NK-92 treated with Interleukin-12 subunit alpha and Interleukin-12 subunit beta, amount 100 ng/mL, for 24 hours (cell line): ENCODE results near the gene FLT4.

ENCODE experiments used
- DNase-seq: peaks from one replicate; lab custom pipeline; 2025; lab: John Stamatoyannopoulos, UW

The FLT4 gene

DNA sequence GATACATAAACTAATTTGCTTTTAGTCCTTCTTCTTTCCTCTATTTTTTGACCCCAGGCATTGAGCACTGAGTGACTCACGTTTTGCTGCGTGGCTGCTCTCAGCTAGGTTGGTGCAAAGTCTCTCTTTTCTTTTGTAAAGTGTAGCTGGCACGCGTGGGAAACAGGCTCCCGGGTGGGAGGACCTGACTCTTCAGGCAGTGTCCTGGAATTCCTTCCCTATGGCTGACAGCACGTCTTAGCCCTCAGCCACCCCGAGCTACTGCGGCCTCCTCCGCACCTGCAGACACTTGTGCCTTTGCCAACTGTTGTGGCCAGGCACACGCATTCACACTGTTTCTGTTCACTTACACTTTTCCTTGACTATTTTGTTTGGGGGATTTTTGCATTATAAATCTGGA lies 57.2 kb downstream of the FLT4 start:
- DNase-seq = no peak

DNA sequence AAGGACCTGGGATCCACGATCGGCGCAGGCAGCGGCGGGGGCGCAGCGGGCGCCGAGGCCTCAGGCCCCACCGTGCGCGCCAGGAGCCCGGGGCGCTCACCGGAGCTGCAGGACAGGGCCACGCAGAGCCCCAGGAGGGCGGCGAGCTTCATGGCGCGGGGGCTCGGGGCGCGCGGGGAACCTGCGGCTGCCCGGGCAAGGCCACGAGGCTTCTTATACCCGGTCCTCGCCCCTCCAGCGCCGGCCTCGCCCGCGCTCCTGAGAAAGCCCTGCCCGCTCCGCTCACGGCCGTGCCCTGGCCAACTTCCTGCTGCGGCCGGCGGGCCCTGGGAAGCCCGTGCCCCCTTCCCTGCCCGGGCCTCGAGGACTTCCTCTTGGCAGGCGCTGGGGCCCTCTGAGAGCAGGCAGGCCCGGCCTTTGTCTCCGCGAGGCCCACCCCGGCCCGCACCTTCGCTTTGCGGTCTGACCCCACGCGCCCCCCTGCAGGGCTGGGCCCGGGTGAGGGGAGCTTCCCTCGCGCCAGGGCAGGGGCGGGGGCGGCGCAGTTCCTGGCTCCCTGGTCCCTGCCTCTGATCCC lies 58.0 kb downstream of the FLT4 start, which contains the start of gene SCGB3A1:
Gene SCGB3A1, minus strand, starts transcription at position 189 of the 577 bp plus-strand sequence. Its CDS starts 37 bp downstream, at position 152.
- DNase-seq = no peak

DNA sequence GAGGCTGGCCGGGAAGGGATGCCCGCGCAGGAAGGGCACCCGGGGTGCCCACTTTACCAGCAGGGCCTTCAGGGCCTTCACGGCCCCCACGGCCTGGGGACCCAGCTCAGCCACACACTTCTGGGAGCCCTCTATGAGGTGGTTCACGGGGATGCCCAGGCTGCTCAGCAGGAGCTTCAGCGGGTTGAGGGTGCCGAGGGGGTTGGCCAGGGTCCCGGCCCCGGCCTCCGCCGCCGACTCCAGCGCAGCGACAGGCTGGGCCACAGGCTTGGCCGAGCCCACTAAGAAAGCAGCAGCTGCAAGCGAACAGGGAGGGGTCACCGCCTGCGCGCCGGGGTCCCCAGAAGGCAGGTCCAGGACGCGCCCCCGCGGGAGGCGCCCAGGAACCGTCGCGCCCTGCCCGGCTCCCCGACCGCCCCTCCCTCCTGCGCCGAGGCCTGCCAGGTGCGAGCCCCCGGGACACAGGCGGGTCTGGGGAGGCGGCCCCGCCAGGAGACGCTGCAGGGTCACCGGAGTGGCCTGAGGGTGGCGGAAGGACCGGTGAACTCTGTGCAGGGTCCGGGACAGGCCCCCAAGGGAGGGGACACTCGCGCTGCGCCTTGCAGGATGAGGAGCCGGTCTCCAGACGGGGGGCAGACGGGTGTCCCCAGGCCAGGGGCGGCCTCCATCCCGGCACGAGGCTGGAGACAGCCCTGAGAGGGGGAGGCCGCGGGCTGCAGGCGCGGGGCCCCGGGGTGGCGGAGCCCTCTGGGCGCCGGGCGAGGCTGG lies 58.7 kb downstream of the FLT4 start:
- DNase-seq = no peak

DNA sequence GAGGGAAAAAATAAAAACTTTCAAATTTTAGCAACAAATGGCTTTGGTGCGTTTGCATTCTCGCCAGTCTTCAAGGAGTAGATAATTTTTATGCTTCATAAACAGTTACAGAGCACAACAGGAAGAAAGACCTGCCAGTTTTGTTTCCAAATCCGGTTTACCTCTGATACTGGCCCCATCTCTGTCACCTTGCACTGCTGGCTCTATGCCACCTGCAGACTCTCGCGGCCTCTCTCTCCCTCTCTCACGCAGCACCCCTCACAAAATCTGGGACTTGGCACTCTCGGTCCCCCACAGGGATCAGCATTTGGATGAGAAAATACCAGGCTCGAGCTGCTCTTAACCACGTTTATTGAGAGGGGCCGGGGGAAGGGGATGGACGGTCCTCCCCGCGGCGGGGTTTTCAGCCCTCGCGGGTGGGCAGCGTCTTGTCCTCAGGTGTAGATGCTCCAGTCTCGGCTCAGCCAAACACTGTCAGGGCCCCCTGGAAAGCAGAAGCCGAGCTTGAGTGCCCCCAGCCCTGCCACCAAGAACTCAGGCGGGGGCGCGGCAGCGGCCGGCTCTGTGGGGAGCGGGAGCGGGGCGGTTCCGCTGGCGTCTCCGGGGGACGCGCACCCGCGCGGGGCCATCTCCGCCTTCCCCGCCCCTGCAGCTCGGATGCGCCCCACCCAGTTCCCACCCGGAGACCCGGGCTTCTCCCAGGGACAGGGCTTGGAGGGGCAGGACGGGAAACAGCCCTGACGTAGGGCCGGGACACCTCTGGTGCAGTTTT lies 59.4 kb downstream of the FLT4 start:
- no peak for DNase-seq

DNA sequence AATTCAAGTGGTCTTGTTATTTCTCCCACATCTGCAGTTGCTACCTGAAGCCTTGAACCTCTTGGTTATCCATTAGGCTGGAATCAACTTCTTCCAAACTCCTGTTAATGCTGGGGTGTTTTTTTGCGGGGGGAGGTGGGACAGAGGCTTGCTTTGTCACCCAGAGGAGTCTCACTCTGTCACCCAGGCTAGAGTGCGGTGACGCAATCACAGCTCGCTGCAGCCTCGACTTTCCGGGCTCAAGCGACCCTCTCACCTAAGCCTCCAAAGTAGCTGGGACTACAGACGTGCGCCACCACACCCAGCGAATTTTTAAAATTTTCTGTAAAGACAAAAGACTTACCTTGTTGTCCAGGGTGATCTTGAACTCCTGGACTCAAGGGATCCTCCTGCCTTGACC lies 62.5 kb downstream of the FLT4 start:
- DNase-seq = no peak

DNA sequence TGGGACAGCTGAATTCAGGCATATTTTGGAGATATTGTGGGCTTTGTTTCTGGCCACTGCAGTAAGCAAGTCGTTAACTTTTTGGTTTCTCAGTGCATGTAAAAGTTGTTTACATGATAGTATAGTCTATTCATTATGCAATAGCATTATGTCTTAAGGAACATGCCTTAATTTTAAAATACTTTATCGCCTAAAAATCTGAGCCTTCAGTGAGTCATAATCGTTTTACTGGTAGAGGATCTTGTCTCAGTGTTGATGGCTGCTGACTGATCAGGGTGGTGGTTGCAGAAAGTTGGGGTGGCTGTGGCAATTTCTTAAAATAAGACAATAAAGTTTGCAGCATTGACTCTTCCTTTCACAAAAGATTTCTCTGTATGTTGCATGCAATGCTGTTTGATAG lies 63.2 kb downstream of the FLT4 start:
- DNase-seq = no peak

DNA sequence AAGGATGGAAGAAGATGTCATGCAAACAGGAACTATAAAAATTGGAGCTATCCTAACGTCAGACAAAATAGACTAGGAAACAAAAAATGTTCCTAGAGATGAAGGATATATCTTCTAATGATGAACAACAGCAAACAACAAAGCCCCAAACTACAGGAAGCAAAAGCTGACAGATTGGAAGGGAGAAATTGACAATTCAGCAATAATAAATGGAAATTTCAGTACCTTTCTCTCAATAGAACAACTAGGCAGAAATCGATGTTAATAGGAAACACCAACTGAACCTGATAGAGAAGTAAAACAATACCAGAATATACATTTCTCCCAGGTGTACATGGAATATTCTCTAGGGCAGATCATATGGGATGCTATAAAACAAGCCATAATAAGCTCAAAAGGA lies 65.7 kb downstream of the FLT4 start:
- DNase-seq = no peak

DNA sequence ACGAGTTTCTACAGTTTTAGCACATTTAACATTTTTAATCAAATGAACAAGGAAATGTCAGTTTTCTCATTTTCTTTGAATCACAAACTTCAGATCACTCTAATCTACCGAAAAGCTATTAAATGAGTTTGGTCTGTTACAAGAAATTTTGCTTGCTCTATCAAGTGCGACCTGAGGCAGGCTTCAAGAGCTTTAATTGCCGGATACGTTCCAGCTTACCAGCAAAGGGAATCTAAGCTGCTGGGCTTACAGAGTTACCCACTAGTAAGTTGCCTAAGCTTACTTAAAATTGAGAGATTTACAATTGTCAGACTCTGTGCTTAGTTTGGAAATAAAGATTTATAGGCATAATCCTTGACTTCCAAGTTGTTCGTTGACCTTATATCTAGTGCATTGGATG lies 68.7 kb downstream of the FLT4 start:
- DNase-seq = no peak

DNA sequence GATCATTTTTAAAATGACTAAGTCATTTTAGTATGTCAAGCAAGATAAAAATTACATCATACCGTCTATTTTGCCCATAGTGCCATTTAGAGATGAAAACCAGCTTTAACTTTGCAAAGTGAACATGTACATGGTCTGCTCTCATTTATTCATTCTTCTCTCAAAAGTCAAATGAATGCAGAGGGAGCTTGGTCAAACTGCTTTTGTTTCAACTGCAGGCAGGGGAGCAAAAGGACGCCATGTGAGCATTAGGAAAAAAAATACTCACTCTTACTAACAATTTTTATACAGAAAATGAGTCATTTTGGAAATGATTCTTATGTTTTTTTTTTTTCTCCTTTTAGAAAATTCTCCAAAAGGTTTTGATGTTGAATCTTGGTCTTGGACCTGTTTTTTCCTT lies 73.8 kb downstream of the FLT4 start:
- DNase-seq = no peak

DNA sequence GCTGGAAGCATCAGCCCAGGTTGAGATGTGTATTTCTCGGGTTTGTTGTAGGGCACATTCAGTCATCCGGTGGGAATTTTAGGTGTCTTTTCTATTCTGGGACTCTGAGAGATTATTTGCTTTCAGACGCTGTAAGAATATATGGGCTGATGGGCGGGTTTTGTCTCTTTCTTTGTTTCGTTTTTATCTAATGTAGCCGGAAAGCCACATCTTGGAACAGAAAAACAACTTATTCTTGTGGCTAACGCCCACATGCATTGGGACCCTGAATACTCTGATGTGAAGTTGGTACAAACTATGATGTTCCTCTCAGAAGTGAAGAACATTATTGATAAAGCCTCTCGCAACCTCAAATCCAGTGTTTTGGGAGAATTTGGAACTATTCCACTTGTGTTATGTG lies 80.5 kb downstream of the FLT4 start:
- no peak for DNase-seq

DNA sequence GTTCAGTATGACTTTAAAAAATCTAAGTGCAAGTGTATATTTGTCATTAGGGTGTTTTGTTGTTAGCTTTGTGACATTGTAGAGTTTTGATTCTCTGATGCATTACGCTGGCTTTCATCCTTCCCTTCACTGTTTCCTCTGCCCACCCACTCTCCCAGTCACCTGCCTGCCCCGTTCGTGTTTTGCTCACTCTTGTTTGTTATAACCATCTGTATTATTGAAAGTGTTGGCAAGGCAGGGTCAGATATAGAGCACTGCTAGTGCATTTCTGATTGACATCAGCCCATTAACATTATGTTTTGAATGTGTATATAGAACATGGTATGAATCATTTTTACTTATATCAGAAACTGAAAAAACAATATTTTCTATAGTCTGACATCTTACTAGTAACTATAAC lies 85.4 kb downstream of the FLT4 start:
- DNase-seq = no peak

DNA sequence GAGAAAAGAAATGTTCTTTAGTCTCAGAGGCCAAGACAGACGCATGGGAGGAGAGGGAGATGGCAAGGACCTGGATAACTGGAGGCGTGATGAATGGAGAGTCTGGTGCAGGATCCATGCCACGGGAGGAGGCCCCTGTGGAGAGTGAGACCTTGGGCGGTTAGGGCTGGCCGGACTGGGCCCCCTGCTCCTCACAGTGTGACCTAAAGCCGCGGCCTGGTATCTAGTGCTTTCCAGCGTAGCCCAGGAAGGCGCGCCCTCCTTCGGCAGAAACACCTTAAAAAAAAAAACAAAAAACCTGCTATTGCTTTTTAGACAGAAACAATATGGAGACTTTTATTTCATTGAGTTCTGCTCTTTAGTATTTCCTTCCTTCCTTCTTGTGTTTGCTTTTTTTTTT lies 91.2 kb downstream of the FLT4 start:
- no peak for DNase-seq

DNA sequence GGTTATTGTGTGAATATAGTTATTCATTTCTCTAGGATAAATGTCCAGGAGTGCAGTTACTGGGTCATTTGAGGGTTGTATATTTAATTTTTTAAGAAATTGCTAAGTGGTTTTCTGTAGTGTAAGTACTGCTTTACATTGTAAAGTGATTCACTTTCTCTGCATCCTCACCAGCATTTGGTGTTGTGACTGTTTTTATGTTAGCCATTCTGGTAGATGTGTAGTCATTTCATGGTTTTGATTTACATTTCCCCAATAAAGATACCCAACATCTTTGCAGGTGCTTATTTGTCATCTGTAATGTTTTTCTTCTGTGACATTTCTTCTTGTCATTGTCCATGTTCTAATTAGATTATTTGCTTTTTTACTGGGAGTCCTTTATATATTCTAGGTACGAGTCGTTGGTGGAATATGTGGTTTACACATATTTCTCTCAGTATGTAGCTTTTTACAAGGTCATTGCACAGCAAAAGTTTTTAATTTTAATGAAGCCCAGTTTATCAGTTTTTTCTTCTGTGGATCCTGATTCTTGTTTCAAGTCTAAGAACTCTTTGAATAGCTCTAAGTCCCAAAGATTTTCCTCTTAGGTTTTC lies 92.1 kb downstream of the FLT4 start:
- DNase-seq = no peak

DNA sequence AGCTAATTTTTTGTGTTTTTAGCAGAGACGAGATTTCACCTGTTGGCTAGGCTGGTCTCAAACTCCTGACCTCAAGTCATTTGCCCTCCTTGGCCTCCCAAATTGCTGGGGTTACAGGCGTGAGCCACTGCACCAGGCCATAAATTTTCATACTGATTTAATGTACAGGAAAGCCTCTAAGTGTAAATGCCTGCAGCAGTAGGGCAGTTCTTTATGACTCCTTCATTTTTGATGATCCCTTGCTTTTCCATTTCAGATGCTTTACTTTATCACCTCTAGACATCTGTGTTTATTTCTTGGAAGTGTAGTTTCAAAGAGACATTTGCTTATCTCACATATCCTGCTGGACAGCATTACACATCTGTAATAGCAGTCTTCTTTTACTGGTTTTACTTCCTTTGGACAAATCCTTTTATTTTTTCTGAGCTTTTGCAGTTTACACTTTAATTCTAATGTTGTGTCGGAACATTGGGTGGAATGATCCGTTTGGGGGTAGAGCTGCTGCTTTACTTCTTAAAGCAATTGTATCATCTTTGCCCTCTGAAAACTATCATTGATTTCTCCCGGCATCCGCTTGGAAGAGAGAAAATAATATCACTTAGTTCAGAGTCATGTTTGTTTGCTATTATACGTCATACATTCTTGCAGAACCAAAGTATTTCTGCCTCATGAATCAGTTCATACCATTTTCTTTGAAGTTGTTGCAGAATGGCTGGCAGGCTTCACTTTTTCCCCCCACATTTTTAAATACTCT lies 94.1 kb downstream of the FLT4 start:
- DNase-seq = no peak

DNA sequence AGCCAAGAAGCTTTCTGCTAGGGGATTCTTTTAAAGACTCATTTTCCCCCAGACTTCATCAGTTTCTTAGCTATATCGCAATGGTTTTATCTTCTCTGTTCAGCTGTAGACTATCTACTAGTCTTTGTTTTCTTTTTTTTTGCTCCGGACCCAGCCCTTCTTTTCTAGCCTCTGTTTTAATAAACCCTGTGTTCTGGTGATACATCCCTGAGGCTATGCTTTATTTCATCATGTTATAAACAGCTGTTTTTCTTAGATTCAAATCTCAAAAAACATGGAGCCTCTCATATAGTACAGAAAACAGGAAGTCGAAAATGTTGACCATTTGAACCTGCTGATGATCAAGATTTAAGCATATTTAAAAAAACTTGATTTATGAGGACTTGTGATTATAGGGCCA lies 95.9 kb downstream of the FLT4 start:
- DNase-seq = no peak
